Choroid plexus epithelial cell (primary cell): ENCODE data around the gene SETBP1.

Experiments
- DNase-seq: peaks from one replicate; pipeline ENCODE4 v3.0.0-alpha.2; 2010; ENCODE audit warnings: low read depth
- H3K4me3 ChIP-seq: 2 replicates; pipeline ENCODE4 v1.5.1; 2011; ENCODE audit warnings: low read depth, mild to moderate bottlenecking, control low read depth, low read length, moderate library complexity
- TF ChIP-seq, protein P1 (sequence below): conservative IDR thresholded peaks from 2 replicates; pipeline ENCODE4 v1.5.1; 2011; ENCODE audit warnings: low read depth, mild to moderate bottlenecking, control low read depth, inconsistent platforms, low read length, moderate library complexity

The SETBP1 gene

DNA sequence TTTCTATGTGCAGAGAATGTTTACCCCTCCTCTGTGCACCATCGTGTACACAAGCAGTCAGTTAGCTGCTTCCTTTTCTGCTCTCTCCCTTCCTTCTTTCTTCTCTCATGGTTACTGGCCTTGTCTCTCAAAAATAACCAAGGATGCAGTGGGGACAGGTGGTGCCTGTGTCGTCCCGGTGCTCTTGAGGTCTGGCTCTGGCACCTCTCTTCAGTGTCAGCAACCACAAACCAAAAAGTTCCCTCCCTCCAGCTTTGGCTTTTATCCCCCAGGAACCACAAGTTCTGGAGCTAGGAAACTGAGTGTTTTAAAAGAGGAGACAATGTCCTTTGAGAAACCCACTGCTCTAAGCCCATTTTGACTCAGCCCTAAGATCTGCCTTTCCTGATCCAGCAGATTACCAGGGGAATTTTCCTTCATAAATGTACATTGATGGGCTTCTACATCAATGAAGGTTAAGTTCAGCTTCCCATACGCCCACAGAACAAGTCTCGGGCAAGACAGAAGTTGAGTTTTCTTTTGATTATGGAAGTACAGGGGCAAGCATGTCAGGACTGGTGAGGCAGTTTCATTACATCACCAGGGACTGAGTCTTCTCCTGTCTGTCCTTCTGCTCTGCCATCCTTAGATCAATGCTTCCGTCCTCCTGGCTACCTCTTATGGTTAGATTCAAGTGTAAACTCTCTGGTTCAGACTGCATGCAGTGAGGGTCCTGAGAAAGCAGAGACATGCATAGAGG, 232.2 kb downstream of the SETBP1 start:
- DNase-seq = no peak
- no peak overlapping the region for H3K4me3 ChIP-seq
- TF ChIP-seq, protein P1, sequence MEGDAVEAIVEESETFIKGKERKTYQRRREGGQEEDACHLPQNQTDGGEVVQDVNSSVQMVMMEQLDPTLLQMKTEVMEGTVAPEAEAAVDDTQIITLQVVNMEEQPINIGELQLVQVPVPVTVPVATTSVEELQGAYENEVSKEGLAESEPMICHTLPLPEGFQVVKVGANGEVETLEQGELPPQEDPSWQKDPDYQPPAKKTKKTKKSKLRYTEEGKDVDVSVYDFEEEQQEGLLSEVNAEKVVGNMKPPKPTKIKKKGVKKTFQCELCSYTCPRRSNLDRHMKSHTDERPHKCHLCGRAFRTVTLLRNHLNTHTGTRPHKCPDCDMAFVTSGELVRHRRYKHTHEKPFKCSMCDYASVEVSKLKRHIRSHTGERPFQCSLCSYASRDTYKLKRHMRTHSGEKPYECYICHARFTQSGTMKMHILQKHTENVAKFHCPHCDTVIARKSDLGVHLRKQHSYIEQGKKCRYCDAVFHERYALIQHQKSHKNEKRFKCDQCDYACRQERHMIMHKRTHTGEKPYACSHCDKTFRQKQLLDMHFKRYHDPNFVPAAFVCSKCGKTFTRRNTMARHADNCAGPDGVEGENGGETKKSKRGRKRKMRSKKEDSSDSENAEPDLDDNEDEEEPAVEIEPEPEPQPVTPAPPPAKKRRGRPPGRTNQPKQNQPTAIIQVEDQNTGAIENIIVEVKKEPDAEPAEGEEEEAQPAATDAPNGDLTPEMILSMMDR = no peak

GRCh38 chr18:44914028-44914427, 233.3 kb downstream of the SETBP1 start:
- DNase-seq = no peak
- H3K4me3 ChIP-seq = no peak overlapping the region
- TF ChIP-seq, protein P1 = no peak

DNA sequence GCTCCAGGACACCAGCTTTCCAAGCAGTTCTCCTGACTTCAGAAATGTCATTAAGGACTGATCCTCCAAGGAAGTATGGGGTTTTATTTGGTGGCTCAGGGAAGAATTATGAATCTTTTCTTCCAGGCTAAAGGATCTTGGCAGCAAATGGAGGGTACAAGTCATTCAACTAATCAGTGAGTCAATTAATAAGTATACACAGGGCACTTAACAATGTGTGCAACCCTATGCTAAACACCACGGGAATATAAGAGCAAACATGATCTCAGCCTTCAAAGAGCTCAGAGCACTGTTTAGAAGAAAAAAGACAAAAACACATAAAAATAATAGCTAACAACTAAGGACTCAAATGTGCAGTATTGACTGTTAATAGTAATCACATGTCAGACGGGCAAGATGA, 234.5 kb downstream of the SETBP1 start:
- TF ChIP-seq, protein P1 = no peak
- no peak for DNase-seq
- no peak overlapping the region for H3K4me3 ChIP-seq

DNA sequence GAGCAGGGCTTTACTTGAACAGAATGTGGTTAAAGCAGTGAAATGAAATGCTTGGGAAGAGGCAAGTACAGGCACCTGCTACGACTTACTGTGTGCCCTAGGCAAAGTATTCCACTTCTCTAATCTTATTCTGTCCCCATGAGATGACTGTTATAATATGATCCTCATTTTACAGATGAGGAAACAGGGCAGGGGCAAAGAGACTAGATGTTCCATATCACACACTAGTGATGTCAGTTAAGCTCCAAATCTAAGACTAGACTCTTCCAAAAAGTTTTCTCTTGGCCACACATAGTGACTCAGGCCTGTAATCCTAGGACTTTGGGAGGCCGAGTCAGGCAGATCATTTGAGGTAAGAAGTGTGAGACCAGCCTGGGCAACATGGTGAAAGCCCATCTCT, 235.0 kb downstream of the SETBP1 start:
- TF ChIP-seq, protein P1 = no peak
- no peak for DNase-seq

GRCh38 chr18:44916429-44917207, 235.9 kb downstream of the SETBP1 start:
- TF ChIP-seq, protein P1 = no peak
- no peak overlapping the region for H3K4me3 ChIP-seq
- no peak for DNase-seq

More for the DNA sequence above, 235.0 kb downstream of the SETBP1 start:
- no peak overlapping the region for H3K4me3 ChIP-seq

- no peak for DNase-seq
- TF ChIP-seq, protein P1 = no peak
- H3K4me3 ChIP-seq = no peak overlapping the region
Measured at GRCh38 chr18:44917216-44918141, 236.8 kb downstream of the SETBP1 start.
